Heart right ventricle (tissue), 16 donors: ENCODE data around the gene LRRC2. TPM values are rescaled to one million over a fixed set of nuclear protein-coding genes. Genes with fewer than 3 reads are reported as not detected.

ENCODE experiments used
- ATAC-seq, 8 donors: fragments of 200-7000 bp; cut with Tn5 transposase; one replicate each; pipeline ENCODE4 v1.9.1; 2020; ENCODE audit warnings: mild to moderate bottlenecking in 8 of 8, moderate library complexity in 8 of 8, moderate number of reproducible peaks in 1 of 8
- DNase-seq, 2 donors: peaks; one replicate each; pipeline ENCODE4 v3.0.0-alpha.2; 2020
- H3K27ac ChIP-seq, 10 donors: fragments of 200-600 bp; sonication (generic) in 2 of 10; one replicate each; pipeline versions ENCODE4 v1.5.0 to v1.8.0; 2020 to 2022; ENCODE audit warnings: mild to moderate bottlenecking in 3 of 10
- H3K27me3 ChIP-seq, 7 donors: fragments of 200-600 bp; one replicate each; pipeline ENCODE4 v1.8.0; 2021 to 2022; ENCODE audit warnings: mild to moderate bottlenecking in 2 of 7
- H3K36me3 ChIP-seq, 9 donors: fragments of 200-600 bp; sonication (generic) in 1 of 9; one replicate each; pipeline versions ENCODE4 v1.5.0 to v1.8.0; 2020 to 2022; ENCODE audit warnings: mild to moderate bottlenecking in 2 of 9
- H3K4me1 ChIP-seq, 9 donors: fragments of 200-600 bp; sonication (generic) in 1 of 9; one replicate each; pipeline versions ENCODE4 v1.5.0 to v1.8.0; 2020 to 2022; ENCODE audit warnings: mild to moderate bottlenecking in 4 of 9
- H3K4me3 ChIP-seq, 10 donors: fragments of 200-600 bp; sonication (generic) in 2 of 10; one replicate each; pipeline versions ENCODE4 v1.5.0 to v1.8.0; 2020 to 2022; ENCODE audit warnings: mild to moderate bottlenecking in 7 of 10, moderate library complexity in 2 of 10
- H3K9me3 ChIP-seq, 11 donors: fragments of 200-600 bp in 10 of 11; sonication (generic) in 2 of 11; one replicate each; pipeline versions ENCODE4 v1.5.0 to v1.8.0; 2013 to 2022; ENCODE audit warnings: mild to moderate bottlenecking in 2 of 11, control low read depth in 1 of 11, moderate library complexity in 1 of 11
- CTCF ChIP-seq, 9 donors: fragments of 200-600 bp; sonication (generic) in 2 of 9; IDR thresholded peaks; one replicate each; pipeline versions ENCODE4 v1.5.0 to v1.8.0; 2021 to 2022; ENCODE audit warnings: antibody characterized with exemption in 9 of 9, mild to moderate bottlenecking in 5 of 9, moderate library complexity in 1 of 9
- WGBS, 2 donors: extraction: QIAGEN DNeasy Blood & Tissue Kit; methylation state at CpG; one replicate each; pipeline ENCODE4 v1.1.7; 2013; ENCODE audit warnings: inconsistent platforms in 1 of 2; 5-methylcytosine and 5-hydroxymethylcytosine counted together
- intact Hi-C, 10 donors: fragments of 100-400 bp; cut with DNase I; formaldehyde crosslinking; loops; one replicate each; pipeline versions ENCODE4 v1.11.1 to v1.14.2; 2022
- polyA plus RNA-seq, 2 donors: library from polyadenylated mRNA; stranded (reverse); fragments of 200-250 nt; gene quantifications; one replicate each; pipeline ENCODE4 v1.2.3, GENCODE V29; 2013
- total RNA-seq, 10 donors: library from RNA; stranded (reverse); fragmentation: NEBNext Ultra II Directional in 3 of 10; extraction: Animal tissue kit (Norgen Biotek cat#: 25700) in 3 of 10; gene quantifications; one replicate each; pipeline versions ENCODE4 v1.2.1 to v1.2.4, GENCODE V29; 2021 to 2023
- donor health status: Arrhythmogenic right ventricular cardiomyopathy.
- donor health status: ischemic (EF 13 %, LVEDD 7.1; RV severe dilation, severe dysfunction).
- donor health status: healthy with polysubstance abuse.
- donor health status: DM: no; HTN: yes; CAD: no.
- donor health status: DM: no; HTN: no; CAD: no.
- donor health status: ischemic (EF 25% LVEDD 6.9; RV normal size, moderate dysfunction).
- donor health status: ischemic (EF 25% LVEDD 5.7; RV mildly dilated, moderate dysfunction).
- donor health status: healthy.
- donor health status: DM: yes; HTN: yes; CAD: no.
- donor health status: Ischemic cardiomyopathy.
- donor health status: ischemic (EF 35%, LVEDD 5.7; RV mildly dilated, moderate dysfunction).
- donor health status: nonischemic (EF 11% LVEDD 7.7; RV severe dilation, severe dysfunction).
- donor health status: DM: yes; HTN: yes; CAD: no.
- donor health status: PGD.
- donor health status: ischemic (EF 29% LVEDD 5.4; RV normal size, mild dysfunction).
- donor health status: nonischemic (EF 23%, LVEDD 6.1; RV moderate dilation, normal function).

The LRRC2 gene
- total and polyA plus RNA-seq, 12 donors: 10.7 to 163 (median 125) TPM

GRCh38 chr3:46613313-46614005 lies 47.4 kb upstream of the LRRC2 start:
- intact Hi-C loops: no loop called here
- peaks cover 0 to 6% (median 0%) of the 10 kb centered on the region in 7 donors for H3K27me3 ChIP-seq
- H3K36me3 ChIP-seq: no peaks in the 10 kb centered on the region
- ATAC-seq: no peak
- WGBS, 2 donors: 75 to 77% methylated on average over 10 of the region's 10 CpGs
- no peak overlapping the region for H3K27ac ChIP-seq
- TF ChIP-seq CTCF (IDR thresholded peaks at IDR 0.05): no peak
- no peaks in the 10 kb centered on the region for H3K9me3 ChIP-seq
- H3K4me1 ChIP-seq: peaks cover 0 to 17% (median 0%) of the 10 kb centered on the region in 9 donors
- DNase-seq: no peak
- no peak overlapping the region for H3K4me3 ChIP-seq

GRCh38 chr3:46612324-46612723 lies 46.2 kb upstream of the LRRC2 start, which contains the start of gene FAM240A:
Gene FAM240A (plus strand): TSS chr3:46612525. CDS start chr3:46612684, 159 bp downstream.
- H3K4me3 ChIP-seq: no peak within 1 kb of the TSS
- peaks cover 0 to 23% (median 0%) of the 10 kb centered on the region in 9 donors for H3K4me1 ChIP-seq
- no peaks in the 10 kb centered on the region for H3K9me3 ChIP-seq
- no peaks in the 10 kb centered on the region for H3K36me3 ChIP-seq
- intact Hi-C loops: no loop called here
- TF ChIP-seq CTCF (IDR thresholded peaks at IDR 0.05): no peak
- WGBS, 2 donors: 62 to 66% methylated on average over 9 of the region's 9 CpGs
- no peak within 1 kb of the TSS for H3K27ac ChIP-seq
- ATAC-seq (peak in 7 of 8 donors; percentile 47 to 86 (median 61)), DNase-seq (no peak)
- peaks cover 0 to under 1% (median 0%) of the 10 kb centered on the region in 7 donors for H3K27me3 ChIP-seq

GRCh38 chr3:46609944-46610722 lies 44.0 kb upstream of the LRRC2 start:
- H3K4me1 ChIP-seq: peaks cover 0 to 24% (median 0%) of the 10 kb centered on the region in 9 donors
- no peak for TF ChIP-seq CTCF (IDR thresholded peaks at IDR 0.05)
- H3K27ac ChIP-seq: peak overlapping the region in 1 of 10 donors; percentile 28
- no peaks in the 10 kb centered on the region for H3K36me3 ChIP-seq
- no peak overlapping the region for H3K4me3 ChIP-seq
- ATAC-seq (no peak), DNase-seq (no peak)
- WGBS, 2 donors: 88 to 90% methylated on average over 12 of the region's 12 CpGs
- H3K27me3 ChIP-seq: no peaks in the 10 kb centered on the region
- intact Hi-C loops: no loop called here
- no peaks in the 10 kb centered on the region for H3K9me3 ChIP-seq

- ATAC-seq: peak in 1 of 8 donors; percentile 27
- Histone ChIP-seq H3K9me3 (no peaks in the 10 kb centered on the region), H3K4me1 (peaks cover 0 to 27% (median 0%) of the 10 kb centered on the region in 9 donors), H3K27me3 (no peaks in the 10 kb centered on the region), H3K36me3 (no peaks in the 10 kb centered on the region), H3K4me3 (no peak overlapping the region), H3K27ac (peak overlapping the region in 1 of 10 donors; percentile 28)
- intact Hi-C loops: no loop called here
- TF ChIP-seq CTCF (IDR thresholded peaks at IDR 0.05): no peak
- 68 to 70% methylated on average over 5 of the region's 5 CpGs for WGBS, 2 donors
- DNase-seq: no peak
Observed at GRCh38 chr3:46609212-46609721, 43.2 kb upstream of the LRRC2 start.
